Measurements from ENCODE around the gene CHMP1A.

DNA sequence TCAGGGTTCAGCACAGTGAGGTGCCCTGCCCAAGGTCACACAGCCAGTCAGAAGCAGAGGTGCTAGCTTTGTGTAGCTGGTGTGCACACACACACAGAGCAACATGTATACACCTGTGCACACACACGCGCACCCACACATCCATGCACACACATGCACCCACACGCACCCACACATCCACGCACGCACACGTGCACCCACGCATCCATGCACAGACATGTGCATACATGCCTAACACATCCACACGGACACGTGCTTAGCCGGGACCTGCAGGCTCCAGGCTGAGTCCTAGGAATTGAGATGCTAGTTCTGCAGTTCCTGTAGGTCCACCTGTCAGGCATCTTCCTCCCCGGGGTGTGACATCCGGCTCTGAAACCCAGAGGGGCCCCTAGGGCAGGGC is 57.1 kb downstream of the CHMP1A start:
- TF ChIP-seq, protein P1, sequence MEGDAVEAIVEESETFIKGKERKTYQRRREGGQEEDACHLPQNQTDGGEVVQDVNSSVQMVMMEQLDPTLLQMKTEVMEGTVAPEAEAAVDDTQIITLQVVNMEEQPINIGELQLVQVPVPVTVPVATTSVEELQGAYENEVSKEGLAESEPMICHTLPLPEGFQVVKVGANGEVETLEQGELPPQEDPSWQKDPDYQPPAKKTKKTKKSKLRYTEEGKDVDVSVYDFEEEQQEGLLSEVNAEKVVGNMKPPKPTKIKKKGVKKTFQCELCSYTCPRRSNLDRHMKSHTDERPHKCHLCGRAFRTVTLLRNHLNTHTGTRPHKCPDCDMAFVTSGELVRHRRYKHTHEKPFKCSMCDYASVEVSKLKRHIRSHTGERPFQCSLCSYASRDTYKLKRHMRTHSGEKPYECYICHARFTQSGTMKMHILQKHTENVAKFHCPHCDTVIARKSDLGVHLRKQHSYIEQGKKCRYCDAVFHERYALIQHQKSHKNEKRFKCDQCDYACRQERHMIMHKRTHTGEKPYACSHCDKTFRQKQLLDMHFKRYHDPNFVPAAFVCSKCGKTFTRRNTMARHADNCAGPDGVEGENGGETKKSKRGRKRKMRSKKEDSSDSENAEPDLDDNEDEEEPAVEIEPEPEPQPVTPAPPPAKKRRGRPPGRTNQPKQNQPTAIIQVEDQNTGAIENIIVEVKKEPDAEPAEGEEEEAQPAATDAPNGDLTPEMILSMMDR (IDR thresholded peaks at IDR 0.05) = no peak
- no peak for TF ChIP-seq POLR2AphosphoS5 (IDR thresholded peaks at IDR 0.05)
- TF ChIP-seq POLR2A (IDR thresholded peaks at IDR 0.05) = no peak

Data from prostate gland (tissue), 2 donors.